SK-N-SH treated with all-trans-retinoic acid at 6 μM for 48 hours (cell line): Measurements from ENCODE around the gene SLC35A4.

Source experiments
- ATAC-seq: fragments of 200-7000 bp; cut with Tn5 transposase; 3 replicates; pipeline ENCODE4 v1.9.1; 2020; ENCODE audit warnings: mild to moderate bottlenecking, moderate library complexity
- ARNTL ChIP-seq: fragments of 450-650 bp; formaldehyde crosslinking; IDR thresholded peaks from 2 replicates; pipeline ENCODE4 v1.5.0; 2020; ENCODE audit warnings: low read depth, mild to moderate bottlenecking, moderate library complexity, borderline replicate concordance
- BACH2 ChIP-seq: fragments of 250-450 bp; sonication (Bioruptor Pico); IDR thresholded peaks from 2 replicates; pipeline ENCODE4 v1.9.0; 2021; ENCODE audit warnings: mild to moderate bottlenecking, borderline replicate concordance
- CSDC2 ChIP-seq: fragments of 250-450 bp; sonication (Bioruptor Pico); IDR thresholded peaks from 2 replicates; pipeline ENCODE4 v1.5.0; 2020; ENCODE audit warnings: mild to moderate bottlenecking, moderate library complexity
- CSRNP3 ChIP-seq: fragments of 250-450 bp; sonication (Bioruptor Pico); IDR thresholded peaks from 2 replicates; pipeline ENCODE4 v1.5.1; 2021; ENCODE audit warnings: mild to moderate bottlenecking, moderate library complexity
- ESRRG ChIP-seq: fragments of 250-450 bp; sonication (Bioruptor Pico); IDR thresholded peaks from 2 replicates; pipeline ENCODE4 v1.6.1; 2021; ENCODE audit warnings: mild to moderate bottlenecking
- GLIS3 ChIP-seq: fragments of 250-450 bp; sonication (Bioruptor Pico); IDR thresholded peaks from 2 replicates; pipeline ENCODE4 v1.5.0; 2020; ENCODE audit warnings: mild to moderate bottlenecking, moderate library complexity
- ISL1 ChIP-seq: fragments of 250-450 bp; sonication (Bioruptor Pico); IDR thresholded peaks from 2 replicates; pipeline ENCODE4 v2.1.2; 2022; ENCODE audit warnings: mild to moderate bottlenecking, moderate library complexity
- POU6F1 ChIP-seq: fragments of 250-450 bp; sonication (Bioruptor Pico); IDR thresholded peaks from 2 replicates; pipeline ENCODE4 v1.8.0; 2021; ENCODE audit warnings: low read depth, mild to moderate bottlenecking, moderate library complexity, borderline replicate concordance
- PPARA ChIP-seq: fragments of 250-450 bp; sonication (Bioruptor Pico); IDR thresholded peaks from 2 replicates; pipeline ENCODE4 v1.5.0; 2020; ENCODE audit warnings: mild to moderate bottlenecking, borderline replicate concordance
- SNAI2 ChIP-seq: fragments of 250-450 bp; sonication (Bioruptor Pico); IDR thresholded peaks from 2 replicates; pipeline ENCODE4 v1.5.0; 2020; ENCODE audit warnings: mild to moderate bottlenecking, moderate library complexity
- TOX ChIP-seq: fragments of 250-450 bp; sonication (Bioruptor Pico); IDR thresholded peaks from 2 replicates; pipeline ENCODE4 v1.8.0; 2021; ENCODE audit warnings: mild to moderate bottlenecking, moderate library complexity, borderline replicate concordance
- TSHZ2 ChIP-seq: fragments of 250-450 bp; sonication (Bioruptor Pico); IDR thresholded peaks from 2 replicates; pipeline ENCODE4 v1.5.0; 2020; ENCODE audit warnings: mild to moderate bottlenecking, moderate library complexity
- ZC3H10 ChIP-seq: fragments of 250-450 bp; sonication (Bioruptor Pico); IDR thresholded peaks from 2 replicates; pipeline ENCODE4 v1.5.1; 2021; ENCODE audit warnings: mild to moderate bottlenecking, moderate library complexity
- ZFP3 ChIP-seq: fragments of 250-450 bp; sonication (Bioruptor Pico); IDR thresholded peaks from 2 replicates; pipeline ENCODE4 v1.5.0; 2020; ENCODE audit warnings: mild to moderate bottlenecking, moderate library complexity
- ZNF565 ChIP-seq: fragments of 450-650 bp; formaldehyde crosslinking; conservative IDR thresholded peaks from 2 replicates; pipeline ENCODE4 v1.5.0; 2020; ENCODE audit warnings: low read depth, mild to moderate bottlenecking, moderate library complexity

Gene SLC35A4

GRCh38 chr5:140556438-140556837 is 8.2 kb upstream of the SLC35A4 start (continued):
- no peak for TF ChIP-seq GLIS3
- TF ChIP-seq TOX (CRISPR knock-in tag): no peak
- TF ChIP-seq ISL1 (CRISPR knock-in tag): no peak
- TF ChIP-seq ZFP3 (CRISPR knock-in tag): no peak
- TF ChIP-seq SNAI2 (CRISPR knock-in tag): no peak
- TF ChIP-seq ZC3H10: no peak
- TF ChIP-seq CSRNP3 (CRISPR knock-in tag): no peak
- no peak for TF ChIP-seq ARNTL (CRISPR knock-in tag)

GRCh38 chr5:140557136-140557805 is 7.4 kb upstream of the SLC35A4 start, which contains the start of gene SRA1:
SRA1 (minus strand) TSS chr5:140557473; CDS start chr5:140557452, 21 bp downstream.
- TF ChIP-seq CSDC2 (CRISPR knock-in tag): peak; percentile 76
- 0 out of 2 replicates have a peak, but pooled peaks have one; percentile 20 for TF ChIP-seq SNAI2 (CRISPR knock-in tag)
- TF ChIP-seq ZC3H10: 0 out of 2 replicates have a peak, but pooled peaks have one; percentile 4
- TF ChIP-seq ZNF565 (CRISPR knock-in tag): no peak
- 0 out of 2 replicates have a peak, but pooled peaks have one; percentile 9 for TF ChIP-seq POU6F1 (CRISPR knock-in tag)
- peak; percentile 45; the same call in 1 of the 2 replicates for TF ChIP-seq ZFP3 (CRISPR knock-in tag)
- ATAC-seq: peak; percentile 97

- TF ChIP-seq ARNTL (CRISPR knock-in tag): no peak
- no peak for ATAC-seq
These were observed 6.7 kb upstream of the SLC35A4 start for GRCh38 chr5:140557965-140558364.

GRCh38 chr5:140558542-140558941 is 6.1 kb upstream of the SLC35A4 start:
- no peak for ATAC-seq
- TF ChIP-seq TOX (CRISPR knock-in tag) (no peak), CSRNP3 (CRISPR knock-in tag) (no peak), ZC3H10 (no peak), ZFP3 (CRISPR knock-in tag) (no peak), CSDC2 (CRISPR knock-in tag) (no peak), ZNF565 (CRISPR knock-in tag) (no peak), ESRRG (CRISPR knock-in tag) (no peak)

- no peak for ATAC-seq
- TF ChIP-seq BACH2 (CRISPR knock-in tag) (no peak), TSHZ2 (CRISPR knock-in tag) (no peak), ISL1 (CRISPR knock-in tag) (no peak), TOX (CRISPR knock-in tag) (no peak), ZNF565 (CRISPR knock-in tag) (no peak), ESRRG (CRISPR knock-in tag) (no peak), PPARA (no peak)
These were observed 4.4 kb upstream of the SLC35A4 start for GRCh38 chr5:140560227-140560626.
